Bronchial epithelial cell (primary cell): ENCODE measurements around the gene TTYH2. TPM values are rescaled to one million over a fixed set of nuclear protein-coding genes. Genes with fewer than 3 reads are reported as not detected.
A peak's percentile ranks its signal among the peaks of the same experiment; 100 is the strongest.

Source experiments
- DNase-seq: peaks from one replicate; pipeline ENCODE4 v3.0.0-alpha.2; 2010; ENCODE audit warnings: low read depth
- FAIRE-seq: peaks from 2 replicates; lab custom pipeline; 2011; peaks lifted over from hg19 to GRCh38; lab: Jason Lieb, UNC
- H3K27me3 ChIP-seq: 2 replicates; pipeline ENCODE4 v1.5.1; 2011; ENCODE audit warnings: low read length; ENCODE audit not compliant: control insufficient read depth, insufficient read depth
- H3K36me3 ChIP-seq: 2 replicates; pipeline ENCODE4 v1.5.1; 2011; ENCODE audit warnings: low read length; ENCODE audit not compliant: control insufficient read depth, insufficient read depth
- H3K4me3 ChIP-seq: 2 replicates; pipeline ENCODE4 v1.5.1; 2011; ENCODE audit warnings: mild to moderate bottlenecking, low read depth, low read length, control low read depth
- total RNA-seq: library from RNA; depleted of rRNA; stranded (reverse); fragments of >200 nt; gene quantifications from 2 replicates; pipeline ENCODE4 v1.2.1, GENCODE V29; 2014
- TF ChIP-seq, protein P1 (sequence below): IDR thresholded peaks from 2 replicates; pipeline ENCODE4 v1.5.1; 2011; ENCODE audit warnings: mild to moderate bottlenecking, moderate library complexity, low read length, control low read depth, inconsistent platforms; ENCODE audit not compliant: insufficient read depth, severe bottlenecking

The TTYH2 gene
- total RNA-seq, 1 donor from 2014 or later = 2.4 TPM

DNA sequence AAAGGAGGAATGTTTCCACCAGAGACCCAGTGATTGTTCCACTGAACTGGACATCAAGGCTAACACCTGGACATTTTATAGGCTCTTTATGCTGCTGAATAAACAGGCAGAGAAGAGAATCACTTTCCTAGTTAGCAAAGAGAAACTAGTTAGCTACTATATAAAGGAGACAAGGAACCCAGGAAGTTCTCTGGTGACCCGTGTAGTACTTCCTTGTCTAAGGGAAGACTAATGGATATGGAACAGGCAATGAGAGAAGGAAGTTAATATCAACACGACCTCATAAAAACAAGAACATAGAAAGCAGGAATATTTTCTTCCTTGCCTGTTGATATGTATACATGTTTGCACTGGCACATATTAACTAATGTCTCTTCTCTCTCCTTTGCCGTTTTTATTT is 40.7 kb upstream of the TTYH2 start:
- Histone ChIP-seq H3K27me3 (peaks cover 5% of the 10 kb centered on the region), H3K4me3 (no peak overlapping the region), H3K36me3 (no peaks in the 10 kb centered on the region)
- DNase-seq (no peak), FAIRE-seq (no peak)
- TF ChIP-seq, protein P1, sequence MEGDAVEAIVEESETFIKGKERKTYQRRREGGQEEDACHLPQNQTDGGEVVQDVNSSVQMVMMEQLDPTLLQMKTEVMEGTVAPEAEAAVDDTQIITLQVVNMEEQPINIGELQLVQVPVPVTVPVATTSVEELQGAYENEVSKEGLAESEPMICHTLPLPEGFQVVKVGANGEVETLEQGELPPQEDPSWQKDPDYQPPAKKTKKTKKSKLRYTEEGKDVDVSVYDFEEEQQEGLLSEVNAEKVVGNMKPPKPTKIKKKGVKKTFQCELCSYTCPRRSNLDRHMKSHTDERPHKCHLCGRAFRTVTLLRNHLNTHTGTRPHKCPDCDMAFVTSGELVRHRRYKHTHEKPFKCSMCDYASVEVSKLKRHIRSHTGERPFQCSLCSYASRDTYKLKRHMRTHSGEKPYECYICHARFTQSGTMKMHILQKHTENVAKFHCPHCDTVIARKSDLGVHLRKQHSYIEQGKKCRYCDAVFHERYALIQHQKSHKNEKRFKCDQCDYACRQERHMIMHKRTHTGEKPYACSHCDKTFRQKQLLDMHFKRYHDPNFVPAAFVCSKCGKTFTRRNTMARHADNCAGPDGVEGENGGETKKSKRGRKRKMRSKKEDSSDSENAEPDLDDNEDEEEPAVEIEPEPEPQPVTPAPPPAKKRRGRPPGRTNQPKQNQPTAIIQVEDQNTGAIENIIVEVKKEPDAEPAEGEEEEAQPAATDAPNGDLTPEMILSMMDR = no peak

- FAIRE-seq (no peak), DNase-seq (peak; percentile 49)
- Histone ChIP-seq H3K36me3 (no peaks in the 10 kb centered on the region), H3K27me3 (peaks cover 8% of the 10 kb centered on the region), H3K4me3 (no peak overlapping the region)
- TF ChIP-seq, protein P1 = peak; percentile 78
These were observed 36.8 kb upstream of the TTYH2 start for GRCh38 chr17:74176546-74177001.

- Histone ChIP-seq H3K36me3 (no peaks in the 10 kb centered on the region), H3K4me3 (no peak overlapping the region), H3K27me3 (peaks cover 8% of the 10 kb centered on the region)
- TF ChIP-seq, protein P1 = no peak
- FAIRE-seq (peak; percentile 28), DNase-seq (peak; percentile 83)
These were observed 36.3 kb upstream of the TTYH2 start for GRCh38 chr17:74177018-74177450.

DNA sequence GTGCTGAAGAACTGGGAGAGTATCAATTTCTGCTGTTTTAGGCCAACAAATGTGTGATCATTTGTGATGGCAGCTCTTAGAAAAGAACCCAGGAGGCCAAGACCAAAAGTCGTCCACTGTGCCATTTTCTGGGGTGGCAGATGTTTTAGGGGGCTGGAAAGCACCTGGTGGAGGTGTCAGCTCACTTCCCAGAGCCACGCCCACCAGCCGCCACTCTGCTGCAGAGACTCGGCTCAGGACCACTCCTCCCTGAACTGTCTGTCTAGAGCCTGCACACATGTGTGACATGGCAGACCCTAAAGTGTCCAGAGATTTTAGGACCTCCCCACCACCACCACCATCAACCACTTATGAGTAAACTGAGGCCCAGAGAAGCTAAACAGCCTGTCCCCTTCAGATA is 33.8 kb upstream of the TTYH2 start:
- FAIRE-seq (no peak), DNase-seq (no peak)
- Histone ChIP-seq H3K4me3 (no peak overlapping the region), H3K27me3 (peaks cover 9% of the 10 kb centered on the region), H3K36me3 (no peaks in the 10 kb centered on the region)
- TF ChIP-seq, protein P1 = no peak

DNA sequence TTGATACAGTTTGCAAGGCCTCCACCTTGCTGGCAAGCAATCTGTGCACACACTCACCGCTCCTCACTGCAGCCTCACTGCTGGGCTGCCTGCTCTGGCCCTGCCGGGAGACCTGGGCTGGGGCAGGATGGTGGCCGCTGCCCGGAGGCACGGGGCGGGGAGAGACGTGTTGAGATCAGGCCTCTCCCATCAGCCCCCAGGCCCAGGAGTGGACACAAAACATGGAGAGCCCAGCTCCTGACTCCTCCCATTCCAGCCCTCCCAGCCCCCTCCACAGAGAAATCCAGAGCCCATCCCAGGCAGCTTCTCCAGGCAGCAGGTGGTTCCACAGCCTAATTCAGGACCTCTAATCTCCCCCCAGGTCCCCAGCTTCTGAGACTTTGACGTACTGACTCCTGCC is 33.0 kb upstream of the TTYH2 start:
- Histone ChIP-seq H3K27me3 (peaks cover 5% of the 10 kb centered on the region), H3K36me3 (no peaks in the 10 kb centered on the region), H3K4me3 (no peak overlapping the region)
- FAIRE-seq (no peak), DNase-seq (no peak)
- TF ChIP-seq, protein P1 = no peak

DNA sequence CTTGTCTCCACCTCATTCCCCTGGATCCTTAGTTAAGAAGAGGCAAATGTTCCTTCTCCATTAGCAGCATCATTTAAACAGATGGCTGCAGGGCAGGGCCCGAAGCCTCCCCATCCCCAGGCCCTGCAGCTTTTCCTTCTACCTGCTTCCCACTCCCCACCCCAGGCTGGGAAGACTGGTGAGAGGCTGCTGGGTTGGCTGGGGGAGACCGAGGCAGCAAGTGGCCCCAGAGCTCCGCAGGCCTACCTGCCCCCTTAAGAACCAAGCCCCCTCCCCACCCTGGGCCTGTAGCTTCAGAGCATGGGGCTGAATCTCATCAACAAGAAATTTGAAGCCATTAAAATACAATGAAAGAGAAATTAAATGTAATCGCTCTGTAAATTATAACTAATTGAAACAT is 32.0 kb upstream of the TTYH2 start:
- FAIRE-seq (no peak), DNase-seq (no peak)
- TF ChIP-seq, protein P1 = no peak
- no peak overlapping the region for H3K4me3 ChIP-seq
- peaks cover 4% of the 10 kb centered on the region for H3K27me3 ChIP-seq
- no peaks in the 10 kb centered on the region for H3K36me3 ChIP-seq
